Activated CD8-positive, alpha-beta memory T cell treated with anti-CD3 and anti-CD28 coated beads for 24 hours (primary cell): Measurements from ENCODE around the gene ACOT9.
"Not testable (repeated sequence)": the region's sequence is repeated elsewhere in the genome, so short reads cannot be mapped to it uniquely, and the experiment has no call there.

Experiments used
- DNase-seq: peaks from one replicate; pipeline ENCODE4 v3.0.0-alpha.2; 2020

The ACOT9 gene

GRCh38 chrX:23692166-23692565 lies 50.9 kb downstream of the ACOT9 start:
- DNase-seq: no peak

- DNase-seq: not testable (repeated sequence)
These were observed 66.6 kb downstream of the ACOT9 start for GRCh38 chrX:23676486-23676885.

- no peak for DNase-seq
These were observed 70.0 kb downstream of the ACOT9 start for GRCh38 chrX:23673108-23673507.

GRCh38 chrX:23670528-23670927 lies 72.5 kb downstream of the ACOT9 start:
- DNase-seq: no peak

- no peak for DNase-seq
These were observed 74.7 kb downstream of the ACOT9 start for GRCh38 chrX:23668335-23668734.

- peak; percentile 87 for DNase-seq
These were observed 75.6 kb downstream of the ACOT9 start, which contains the start of gene PRDX4 for GRCh38 chrX:23667239-23668177. TSS of gene PRDX4 (plus strand) at chrX:23667493. CDS start at chrX:23667571, 78 bp downstream.

GRCh38 chrX:23666282-23666681 lies 76.8 kb downstream of the ACOT9 start:
- DNase-seq: no peak

GRCh38 chrX:23664496-23664895 lies 78.6 kb downstream of the ACOT9 start:
- DNase-seq: no peak

- no peak for DNase-seq
These were observed 80.2 kb downstream of the ACOT9 start for GRCh38 chrX:23662853-23663252.

- DNase-seq: no peak
These were observed 80.9 kb downstream of the ACOT9 start for GRCh38 chrX:23662187-23662586.

GRCh38 chrX:23661671-23662070 lies 81.4 kb downstream of the ACOT9 start:
- DNase-seq: no peak

DNA sequence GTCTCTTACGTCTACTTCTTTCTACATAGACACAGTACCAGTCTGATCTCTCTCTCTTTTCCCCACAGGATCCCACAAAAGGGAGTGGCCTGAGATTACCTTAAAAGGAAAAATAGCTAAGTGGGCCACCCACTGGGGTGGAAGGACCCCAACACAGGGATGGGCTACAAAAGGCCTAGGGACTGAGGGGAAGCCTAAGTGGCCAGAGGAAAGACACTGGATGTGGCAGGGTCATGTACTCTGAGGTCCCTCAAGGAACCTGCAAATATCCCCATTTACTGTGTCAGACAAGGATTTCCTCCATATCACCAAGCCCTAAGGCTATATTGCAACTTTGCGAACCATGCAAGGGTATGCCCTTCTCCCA lies 82.3 kb downstream of the ACOT9 start:
- no peak for DNase-seq

DNA sequence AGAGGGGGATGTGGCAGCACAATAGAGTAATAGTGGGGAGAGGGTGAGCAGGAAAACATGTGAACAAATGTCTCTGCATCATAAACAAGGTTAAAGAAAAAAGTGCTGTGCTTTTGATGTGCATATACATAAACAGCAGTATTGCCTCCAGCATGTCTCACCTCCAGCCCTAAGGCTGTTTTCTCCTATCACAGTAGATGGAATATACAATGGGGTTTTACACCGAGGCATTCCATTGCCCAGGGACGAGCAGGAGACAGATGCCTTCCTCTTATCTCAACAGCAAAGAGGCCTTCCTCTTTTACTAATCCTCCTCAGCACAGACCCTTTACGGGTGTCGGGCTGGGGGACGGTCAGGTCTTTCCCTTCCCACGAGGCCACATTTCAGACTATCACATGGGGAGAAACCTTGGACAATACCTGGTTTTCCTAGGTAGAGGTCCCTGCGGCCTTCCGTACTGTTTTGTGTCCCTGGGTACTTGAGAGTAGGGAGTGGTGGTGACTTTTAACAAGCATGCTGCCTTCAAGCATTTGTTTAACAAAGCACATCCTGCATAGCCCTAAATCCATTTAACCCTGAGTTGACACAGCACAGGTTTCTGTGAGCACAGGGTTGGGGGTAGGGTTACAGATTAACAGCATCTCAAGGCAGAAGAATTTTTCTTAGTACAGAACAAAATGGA lies 82.9 kb downstream of the ACOT9 start:
- not testable (repeated sequence) for DNase-seq

GRCh38 chrX:23659339-23659738 lies 83.7 kb downstream of the ACOT9 start:
- DNase-seq: no peak

GRCh38 chrX:23656684-23657083 lies 86.4 kb downstream of the ACOT9 start:
- DNase-seq: no peak

DNA sequence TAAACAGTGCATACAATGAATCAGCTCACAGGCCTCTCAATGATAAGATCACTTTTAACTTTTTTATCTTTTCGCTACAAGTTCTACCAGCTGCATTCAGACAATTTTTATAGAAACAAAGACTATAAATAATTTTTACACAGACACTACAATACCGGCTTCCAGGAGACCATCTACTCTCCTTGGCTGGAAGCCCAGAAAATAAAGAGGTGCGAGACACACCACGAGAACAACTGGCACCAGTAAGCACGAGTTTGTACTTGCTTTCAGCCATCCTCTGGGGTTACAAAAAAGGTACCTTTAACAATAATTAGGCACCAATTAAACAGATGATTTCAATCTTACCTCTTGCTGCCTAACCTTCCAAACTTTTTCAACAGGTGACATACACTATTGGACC lies 87.0 kb downstream of the ACOT9 start:
- DNase-seq: no peak
